OCI-LY1 (cell line): ENCODE data around the gene CIAO3.

ENCODE experiments used
- H2AFZ ChIP-seq: fragments of 200-600 bp; sonication (generic), shearing (Covaris generic); 2 replicates; pipeline ENCODE4 v1.6.0; 2014; ENCODE audit warnings: antibody characterized with exemption, mild to moderate bottlenecking, low read length
- H3F3A ChIP-seq: fragments of 200-600 bp; sonication (generic), shearing (Covaris generic); 2 replicates; pipeline ENCODE4 v1.6.0; 2014; ENCODE audit warnings: mild to moderate bottlenecking, antibody characterized with exemption, low read length, moderate library complexity; ENCODE audit not compliant: insufficient read depth
- H3K27ac ChIP-seq: fragments of 200-600 bp; sonication (generic); 2 replicates; pipeline ENCODE4 v1.5.1; 2014; ENCODE audit warnings: low read length, mixed run types, mild to moderate bottlenecking, low read depth; ENCODE audit not compliant: poor library complexity, severe bottlenecking
- H3K27me3 ChIP-seq: fragments of 200-600 bp; sonication (generic); 2 replicates; pipeline ENCODE4 v1.6.0; 2014; ENCODE audit warnings: antibody characterized with exemption, mild to moderate bottlenecking, low read length, moderate library complexity; ENCODE audit not compliant: insufficient read depth
- H3K36me3 ChIP-seq: fragments of 200-600 bp; sonication (generic); 2 replicates; pipeline ENCODE4 v1.6.1; 2014; ENCODE audit warnings: mild to moderate bottlenecking, antibody characterized with exemption, low read length, moderate library complexity, mixed read lengths; ENCODE audit not compliant: insufficient read depth
- H3K4me1 ChIP-seq: fragments of 200-600 bp; sonication (generic); 2 replicates; pipeline ENCODE4 v1.5.1; 2014; ENCODE audit warnings: mild to moderate bottlenecking, low read length, moderate library complexity; ENCODE audit not compliant: insufficient read depth, severe bottlenecking
- H3K4me2 ChIP-seq: fragments of 200-600 bp; sonication (generic), shearing (Covaris generic); 2 replicates; pipeline ENCODE4 v1.6.1; 2014; ENCODE audit warnings: low read length
- H3K4me3 ChIP-seq: fragments of 200-600 bp; sonication (generic); 2 replicates; pipeline ENCODE4 v1.5.1; 2014; ENCODE audit warnings: low read length, low read depth, mild to moderate bottlenecking, mixed read lengths; ENCODE audit not compliant: poor library complexity, severe bottlenecking
- H3K79me2 ChIP-seq: fragments of 200-600 bp; shearing (Covaris generic); 2 replicates; pipeline ENCODE4 v1.6.1; 2016; ENCODE audit warnings: mixed run types, low read length, mixed read lengths; ENCODE audit not compliant: insufficient read depth
- H3K9ac ChIP-seq: fragments of 200-600 bp; sonication (generic), shearing (Covaris generic); 2 replicates; pipeline ENCODE4 v1.6.1; 2014; ENCODE audit warnings: mild to moderate bottlenecking, low read length, mixed read lengths
- H3K9me2 ChIP-seq: fragments of 200-600 bp; sonication (generic), shearing (Covaris generic); 2 replicates; pipeline ENCODE4 v1.6.1; 2014; ENCODE audit warnings: low read depth, mild to moderate bottlenecking, low read length, mixed read lengths
- H3K9me3 ChIP-seq: fragments of 200-600 bp; shearing (Covaris generic); 2 replicates; pipeline ENCODE4 v1.6.1; 2014; ENCODE audit warnings: low read length, mixed read lengths
- H4K20me1 ChIP-seq: fragments of 200-600 bp; sonication (generic), shearing (Covaris generic); 2 replicates; pipeline ENCODE4 v1.6.0; 2016; ENCODE audit warnings: mild to moderate bottlenecking, low read length; ENCODE audit not compliant: insufficient read depth
- CTCF ChIP-seq: fragments of 200-600 bp; sonication (generic), shearing (Covaris generic); IDR thresholded peaks from 2 replicates; pipeline ENCODE4 v1.5.1; 2017; ENCODE audit warnings: mild to moderate bottlenecking, antibody characterized with exemption, low read length, moderate library complexity, mixed read lengths
- EZH2 ChIP-seq: fragments of 200-600 bp; sonication (generic), shearing (Covaris generic); IDR thresholded peaks from 2 replicates; pipeline ENCODE4 v1.8.0; 2017; ENCODE audit warnings: borderline replicate concordance, mixed run types, mild to moderate bottlenecking, antibody characterized with exemption, low read length, moderate library complexity, mixed read lengths

The CIAO3 gene

GRCh38 chr16:780296-780695 is 39.5 kb upstream of the CIAO3 start:
- Histone ChIP-seq H3K9ac (no peak overlapping the region), H3K4me2 (no peak overlapping the region), H3K79me2 (no peaks in the 10 kb centered on the region), H3F3A (no peaks in the 10 kb centered on the region), H3K27me3 (no peaks in the 10 kb centered on the region; the same call in 1 of the 2 replicates), H2AFZ (no peak overlapping the region), H3K9me3 (no peaks in the 10 kb centered on the region), H3K9me2 (no peaks in the 10 kb centered on the region), H3K27ac (no peak overlapping the region), H3K4me3 (no peak overlapping the region), H4K20me1 (no peaks in the 10 kb centered on the region), H3K4me1 (no peaks in the 10 kb centered on the region), H3K36me3 (peaks cover 6% of the 10 kb centered on the region)
- TF ChIP-seq EZH2 (no peak), CTCF (no peak)

DNA sequence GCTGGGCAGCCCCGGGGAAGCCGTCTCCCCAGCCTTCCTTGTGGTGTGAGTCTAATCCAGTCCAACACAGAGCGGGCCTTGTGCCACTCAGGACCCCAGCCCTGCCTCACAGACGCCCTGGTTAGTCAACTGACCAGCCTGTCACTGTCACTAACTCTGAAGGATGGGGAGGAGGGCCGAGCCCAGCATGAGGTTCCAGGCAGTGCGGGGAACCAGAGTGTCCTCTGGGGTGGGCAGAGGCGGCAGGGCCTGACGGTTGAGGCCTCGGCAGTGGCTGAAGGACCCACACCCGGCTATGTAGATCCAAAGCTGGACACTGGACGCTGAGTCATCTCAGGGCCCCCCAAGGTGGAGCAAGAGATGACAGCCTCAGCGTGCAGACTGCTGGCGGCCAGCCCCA is 38.8 kb upstream of the CIAO3 start:
- Histone ChIP-seq H3K79me2 (no peaks in the 10 kb centered on the region), H2AFZ (no peak overlapping the region), H3K4me1 (no peaks in the 10 kb centered on the region), H3K9me2 (no peaks in the 10 kb centered on the region), H3F3A (no peaks in the 10 kb centered on the region), H3K36me3 (no peaks in the 10 kb centered on the region; the same call in 1 of the 2 replicates), H3K9ac (no peak overlapping the region), H3K4me2 (no peak overlapping the region), H3K27ac (no peak overlapping the region), H3K9me3 (no peaks in the 10 kb centered on the region), H4K20me1 (no peaks in the 10 kb centered on the region), H3K4me3 (no peak overlapping the region), H3K27me3 (no peaks in the 10 kb centered on the region; the same call in 1 of the 2 replicates)
- TF ChIP-seq CTCF (no peak), EZH2 (no peak)

- no peaks in the 10 kb centered on the region for H3K36me3 ChIP-seq
- no peak for TF ChIP-seq CTCF
- TF ChIP-seq EZH2: no peak
- no peaks in the 10 kb centered on the region for H3K79me2 ChIP-seq
- H3K27ac ChIP-seq: no peak overlapping the region
- no peaks in the 10 kb centered on the region; the same call in 1 of the 2 replicates for H3K27me3 ChIP-seq
- H3K4me3 ChIP-seq: no peak overlapping the region
- no peaks in the 10 kb centered on the region for H3K4me1 ChIP-seq
- no peak overlapping the region for H2AFZ ChIP-seq
- H3K9ac ChIP-seq: no peak overlapping the region
- H3K9me3 ChIP-seq: no peaks in the 10 kb centered on the region
- no peaks in the 10 kb centered on the region for H3F3A ChIP-seq
- H3K9me2 ChIP-seq: no peaks in the 10 kb centered on the region
- no peak overlapping the region for H3K4me2 ChIP-seq
- no peaks in the 10 kb centered on the region for H4K20me1 ChIP-seq
Observed at GRCh38 chr16:778909-779527, 38.2 kb upstream of the CIAO3 start.
